MM.1S (cell line): Measurements from ENCODE around the gene HOXB3.

Experiments
- DNase-seq: peaks from one replicate; pipeline ENCODE4 v3.0.0-alpha.2; 2015
- H2AFZ ChIP-seq: fragments of 300-600 bp; sonication (generic); 2 replicates; pipeline ENCODE4 v1.6.0; 2016; ENCODE audit warnings: antibody characterized with exemption, low read length
- H3F3A ChIP-seq: fragments of 300-600 bp; sonication (generic); 2 replicates; pipeline ENCODE4 v1.6.1; 2016; ENCODE audit warnings: mild to moderate bottlenecking, antibody characterized with exemption, low read length, moderate library complexity, mixed read lengths; ENCODE audit not compliant: insufficient read depth
- H3K27ac ChIP-seq: fragments of 300-600 bp; sonication (generic); 2 replicates; pipeline ENCODE4 v1.5.1; 2016; ENCODE audit warnings: mild to moderate bottlenecking, low read length
- H3K27me3 ChIP-seq: fragments of 300-600 bp; sonication (generic); replicated peaks from 2 replicates; pipeline ENCODE4 v1.6.0; 2016; ENCODE audit warnings: low read length; ENCODE audit not compliant: insufficient read depth
- H3K36me3 ChIP-seq: fragments of 300-600 bp; sonication (generic); replicated peaks from 2 replicates; pipeline ENCODE4 v1.6.1; 2016; ENCODE audit warnings: mild to moderate bottlenecking, low read length, mixed read lengths; ENCODE audit not compliant: insufficient read depth
- H3K4me1 ChIP-seq: fragments of 300-600 bp; sonication (generic); 2 replicates; pipeline ENCODE4 v1.6.1; 2016; ENCODE audit warnings: low read length, mixed read lengths
- H3K4me2 ChIP-seq: fragments of 300-600 bp; sonication (generic); 2 replicates; pipeline ENCODE4 v1.6.0; 2016; ENCODE audit warnings: low read depth, low read length
- H3K4me3 ChIP-seq: fragments of 300-600 bp; sonication (generic); 2 replicates; pipeline ENCODE4 v1.5.1; 2016; ENCODE audit warnings: low read length, mixed read lengths
- H3K79me2 ChIP-seq: fragments of 300-600 bp; sonication (generic); 2 replicates; pipeline ENCODE4 v1.6.1; 2016; ENCODE audit warnings: mixed run types, low read length, mixed read lengths
- H3K9ac ChIP-seq: fragments of 300-600 bp; sonication (generic); 2 replicates; pipeline ENCODE4 v1.6.1; 2016; ENCODE audit warnings: low read length, mixed read lengths
- H3K9me2 ChIP-seq: fragments of 300-600 bp; sonication (generic); replicated peaks from 2 replicates; pipeline ENCODE4 v1.6.1; 2016; ENCODE audit warnings: mild to moderate bottlenecking, low read length, mixed read lengths; ENCODE audit not compliant: insufficient read depth
- H3K9me3 ChIP-seq: fragments of 300-600 bp; sonication (generic); replicated peaks from 2 replicates; pipeline ENCODE4 v1.6.1; 2016; ENCODE audit warnings: mild to moderate bottlenecking, low read length, mixed read lengths; ENCODE audit not compliant: insufficient read depth
- H4K20me1 ChIP-seq: fragments of 300-600 bp; sonication (generic); 2 replicates; pipeline ENCODE4 v1.6.1; 2016; ENCODE audit warnings: mild to moderate bottlenecking, low read length, moderate library complexity, mixed read lengths; ENCODE audit not compliant: insufficient read depth
- CTCF ChIP-seq: fragments of 300-600 bp; sonication (generic); IDR thresholded peaks from 2 replicates; pipeline ENCODE4 v1.5.1; 2016; ENCODE audit warnings: antibody characterized with exemption, low read length, mixed read lengths
- EZH2 ChIP-seq: fragments of 300-600 bp; sonication (generic); optimal IDR thresholded peaks from 2 replicates; pipeline ENCODE3; 2017; ENCODE audit warnings: low read depth, mild to moderate bottlenecking, antibody characterized with exemption, low read length, mixed read lengths
- EZH2phosphoT487 ChIP-seq: fragments of 300-600 bp; sonication (generic); IDR thresholded peaks from 2 replicates; pipeline ENCODE4 v1.6.1; 2018; ENCODE audit warnings: antibody characterized with exemption, low read length

HOXB3 gene

GRCh38 chr17:48615047-48615962 is 25.3 kb upstream of the HOXB3 start, which contains the start of gene HOXB8:
Gene HOXB8, minus strand, starts transcription at chr17:48615292. Its CDS starts 588 bp downstream, at chr17:48614704.
- DNase-seq: no peak
- Histone ChIP-seq H3K27me3 (peaks cover 66% of the 10 kb centered on the region), H3K27ac (no peak within 1 kb of the TSS)

GRCh38 chr17:48613862-48614694 is 24.0 kb upstream of the HOXB3 start:
- peaks cover 4% of the 10 kb centered on the region for H3F3A ChIP-seq
- no peaks in the 10 kb centered on the region for H3K9me2 ChIP-seq
- peaks cover 53% of the 10 kb centered on the region for H3K27me3 ChIP-seq
- no peaks in the 10 kb centered on the region for H3K36me3 ChIP-seq
- no peaks in the 10 kb centered on the region for H3K79me2 ChIP-seq
- TF ChIP-seq EZH2 (peak; percentile 61), CTCF (no peak), EZH2phosphoT487 (0 out of 2 replicates have a peak, but pooled peaks have one; percentile 57)
- no peaks in the 10 kb centered on the region for H4K20me1 ChIP-seq
- H3K27ac ChIP-seq: no peak overlapping the region
- DNase-seq: no peak
- peak overlapping the region; percentile 99; the same call in 1 of the 2 replicates for H3K4me2 ChIP-seq
- no peak overlapping the region for H3K4me3 ChIP-seq
- peaks cover 8% of the 10 kb centered on the region; the same call in 1 of the 2 replicates for H3K4me1 ChIP-seq
- no peak overlapping the region for H2AFZ ChIP-seq
- H3K9me3 ChIP-seq: no peaks in the 10 kb centered on the region
- no peak overlapping the region for H3K9ac ChIP-seq

More at GRCh38 chr17:48615047-48615962, 25.3 kb upstream of the HOXB3 start, which contains the start of gene HOXB8:
- H4K20me1 ChIP-seq: no peaks in the 10 kb centered on the region
- H3K9ac ChIP-seq: no peak within 1 kb of the TSS
- peaks cover 4% of the 10 kb centered on the region for H3F3A ChIP-seq
- no peak within 1 kb of the TSS for H3K4me2 ChIP-seq
- no peaks in the 10 kb centered on the region for H3K36me3 ChIP-seq
- no peak within 1 kb of the TSS for H3K4me3 ChIP-seq
- H3K4me1 ChIP-seq: no peaks in the 10 kb centered on the region
- TF ChIP-seq CTCF (no peak), EZH2 (peak; percentile 71)
- H3K79me2 ChIP-seq: no peaks in the 10 kb centered on the region
- no peak within 1 kb of the TSS for H2AFZ ChIP-seq
- H3K9me2 ChIP-seq: no peaks in the 10 kb centered on the region
- no peaks in the 10 kb centered on the region for H3K9me3 ChIP-seq

- peak overlapping the region; percentile 27; the same call in 1 of the 2 replicates for H3K9ac ChIP-seq
- peak overlapping the region; percentile 99 for H3K4me2 ChIP-seq
- no peaks in the 10 kb centered on the region for H3K9me2 ChIP-seq
- no peaks in the 10 kb centered on the region for H4K20me1 ChIP-seq
- H3K79me2 ChIP-seq: no peaks in the 10 kb centered on the region
- H3K9me3 ChIP-seq: no peaks in the 10 kb centered on the region
- H3K4me1 ChIP-seq: peaks cover 8% of the 10 kb centered on the region; the same call in 1 of the 2 replicates
- H2AFZ ChIP-seq: peak overlapping the region; percentile 98
- TF ChIP-seq CTCF: peak; percentile 20
- no peak for TF ChIP-seq EZH2phosphoT487
- H3K27ac ChIP-seq: no peak overlapping the region
- peak overlapping the region; percentile 87 for H3K4me3 ChIP-seq
- peaks cover 45% of the 10 kb centered on the region for H3K27me3 ChIP-seq
- no peak for DNase-seq
- H3F3A ChIP-seq: peaks cover 4% of the 10 kb centered on the region
- no peaks in the 10 kb centered on the region for H3K36me3 ChIP-seq
Observed at GRCh38 chr17:48612854-48613691, 23.0 kb upstream of the HOXB3 start.
